GM18505 (cell line): ENCODE results near the gene MYCN.
"Not testable (repeated sequence)": the region's sequence is repeated elsewhere in the genome, so short reads cannot be mapped to it uniquely, and the experiment has no call there.

Experiments used
- ATAC-seq: cut with Tn5 transposase; IDR thresholded peaks from one replicate; pipeline ENCODE4 v1.9.1; 2021; ENCODE audit not compliant: unreplicated experiment
- POLR2A ChIP-seq: IDR thresholded peaks from 4 replicates; pipeline ENCODE4 v1.6.1; 2011; ENCODE audit warnings: borderline replicate concordance; ENCODE audit not compliant: insufficient read depth, insufficient read length; ENCODE audit errors: extremely low read depth

The MYCN gene

DNA sequence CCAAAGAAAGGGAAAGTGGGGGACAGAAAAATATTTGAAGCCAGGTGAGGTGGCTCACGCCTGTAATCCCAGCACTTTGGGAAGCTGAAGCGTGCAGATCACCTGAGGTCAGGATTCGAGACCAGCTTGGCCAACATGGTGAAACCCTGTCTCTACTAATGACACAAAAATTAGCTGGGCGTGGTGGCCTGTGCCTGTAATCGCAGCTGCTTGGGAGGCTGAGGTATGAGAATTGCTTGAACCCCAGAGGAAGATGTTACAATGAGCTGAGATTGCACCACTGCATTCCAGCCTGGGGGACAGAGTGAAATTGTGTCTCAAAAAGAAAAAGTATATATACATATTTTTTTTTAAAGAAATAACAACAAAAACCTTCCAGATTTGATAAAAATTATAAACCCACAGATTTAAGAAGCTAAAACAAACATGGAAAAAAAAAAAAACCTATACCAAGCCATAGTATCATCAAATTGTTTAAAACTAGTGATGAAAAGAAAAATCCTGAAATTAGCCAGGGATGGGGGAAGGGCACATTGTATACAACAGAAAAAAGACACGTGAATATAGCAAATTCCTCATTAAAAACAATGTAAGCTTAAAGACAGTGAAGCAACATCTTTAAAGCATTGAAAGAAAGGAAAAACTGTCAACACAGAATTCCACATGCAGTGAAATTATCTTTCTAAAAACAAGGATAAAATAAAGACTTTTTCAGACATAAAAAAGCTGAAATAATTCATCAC is 40.4 kb upstream of the MYCN start:
- no peak for TF ChIP-seq POLR2A
- no peak for ATAC-seq

- ATAC-seq, result no peak
- no peak for TF ChIP-seq POLR2A
These were observed 39.1 kb upstream of the MYCN start for GRCh38 chr2:15901095-15901807.

- ATAC-seq, result no peak
- TF ChIP-seq POLR2A, result no peak
These were observed 38.6 kb upstream of the MYCN start for GRCh38 chr2:15901808-15902130.

DNA sequence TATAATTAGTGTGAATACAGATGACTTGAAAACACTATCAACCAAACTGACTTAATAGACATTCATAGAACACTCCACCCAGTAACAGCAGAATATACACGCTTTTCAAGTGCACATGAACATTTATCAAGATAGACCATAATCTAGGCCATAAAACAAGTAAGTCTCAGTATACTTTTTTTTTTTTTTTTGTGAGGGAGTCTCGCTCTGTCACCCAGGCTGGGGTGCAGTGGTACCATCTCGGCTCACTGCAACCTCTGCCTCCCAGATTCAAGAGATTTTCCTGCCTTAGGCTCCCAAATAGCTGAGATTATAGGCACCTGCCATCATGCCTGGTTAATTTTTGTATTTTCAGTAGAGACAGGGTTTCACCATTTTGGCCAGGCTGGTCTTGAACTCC is 36.4 kb upstream of the MYCN start:
- not testable (repeated sequence) for ATAC-seq

- no peak for ATAC-seq
- no peak for TF ChIP-seq POLR2A
These were observed 35.1 kb upstream of the MYCN start for GRCh38 chr2:15905267-15905645.

DNA sequence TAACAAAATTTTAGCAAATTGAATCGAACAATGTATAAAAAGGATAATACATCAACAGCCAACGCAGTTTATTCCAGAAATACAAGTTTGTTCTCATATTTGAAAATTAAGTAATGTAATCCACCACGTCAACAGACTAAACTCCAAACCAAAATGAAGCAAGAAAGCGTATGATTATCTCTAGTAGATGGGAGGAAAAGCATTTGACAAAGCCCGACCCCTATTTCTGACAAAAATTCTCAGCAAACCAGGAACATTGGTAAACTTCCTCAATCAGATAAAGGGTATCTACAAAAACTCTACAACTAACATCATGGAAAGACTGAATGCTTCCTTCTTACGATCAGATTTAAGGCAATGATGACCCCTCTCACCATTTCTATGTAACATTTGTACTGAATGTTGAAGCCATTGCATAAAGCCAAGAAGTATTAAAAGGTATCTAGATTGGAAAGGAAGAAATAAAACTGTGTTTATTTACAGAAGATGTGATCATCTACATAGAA is 34.3 kb upstream of the MYCN start:
- ATAC-seq, result no peak
- no peak for TF ChIP-seq POLR2A

GRCh38 chr2:15906778-15907177 is 33.6 kb upstream of the MYCN start:
- ATAC-seq, result no peak
- TF ChIP-seq POLR2A, result no peak

DNA sequence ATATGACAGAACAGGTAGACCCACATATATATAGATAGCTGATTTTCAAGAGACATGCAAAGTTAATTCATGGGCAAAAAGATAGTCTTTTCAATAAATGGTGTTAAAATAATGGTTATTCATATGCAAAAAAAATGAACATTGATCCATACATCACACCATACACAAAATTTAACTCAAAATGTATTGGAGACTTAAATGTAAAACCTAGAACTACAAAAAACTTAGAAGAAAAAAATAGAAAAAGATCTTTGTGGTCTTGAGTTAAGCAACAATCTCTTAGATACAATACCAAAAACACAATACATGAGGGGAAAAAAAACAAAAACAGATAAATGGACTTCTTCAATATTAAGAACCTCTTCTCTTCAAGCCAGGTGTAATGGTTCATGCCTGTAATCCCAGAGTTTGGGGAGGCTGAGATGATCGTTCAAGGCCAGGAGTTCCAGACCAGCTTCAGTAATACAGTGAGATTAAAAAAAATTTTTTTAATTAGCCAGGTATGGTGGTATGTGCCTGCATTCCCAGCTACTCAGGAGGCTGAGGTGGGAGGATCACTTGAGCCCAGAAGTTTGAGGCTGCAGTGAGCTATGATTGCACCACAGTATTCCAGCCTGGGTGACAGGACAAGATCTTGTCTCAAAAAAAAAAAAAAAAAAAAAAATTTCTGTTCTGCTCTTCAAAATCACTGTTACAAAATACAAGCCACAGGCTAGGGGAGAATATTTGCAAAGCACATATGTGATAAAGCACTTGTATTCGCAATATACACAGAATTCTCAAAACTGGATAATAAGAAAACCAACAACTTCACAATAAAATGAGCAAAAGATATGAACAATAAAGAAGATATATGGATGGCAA is 32.7 kb upstream of the MYCN start:
- ATAC-seq, result no peak
- no peak for TF ChIP-seq POLR2A

DNA sequence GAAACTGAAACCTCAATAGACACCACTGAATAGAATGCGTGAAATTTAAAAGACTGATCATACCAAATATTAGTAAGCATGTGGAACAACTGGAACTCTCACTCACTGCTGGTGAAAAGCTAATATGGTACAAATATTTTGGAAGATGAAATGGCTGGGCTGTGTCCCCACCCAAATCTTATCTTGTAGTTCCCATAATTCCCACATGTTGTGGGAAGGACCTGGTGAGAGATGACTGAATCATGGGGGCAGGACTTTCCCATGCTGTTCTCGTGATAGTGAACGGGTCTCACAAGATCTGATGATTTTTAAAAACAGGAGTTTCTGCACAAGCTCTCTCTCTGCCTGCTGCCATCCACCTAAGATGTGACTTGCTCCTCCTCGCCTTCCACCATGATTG is 32.0 kb upstream of the MYCN start:
- no peak for ATAC-seq
- TF ChIP-seq POLR2A, result no peak

DNA sequence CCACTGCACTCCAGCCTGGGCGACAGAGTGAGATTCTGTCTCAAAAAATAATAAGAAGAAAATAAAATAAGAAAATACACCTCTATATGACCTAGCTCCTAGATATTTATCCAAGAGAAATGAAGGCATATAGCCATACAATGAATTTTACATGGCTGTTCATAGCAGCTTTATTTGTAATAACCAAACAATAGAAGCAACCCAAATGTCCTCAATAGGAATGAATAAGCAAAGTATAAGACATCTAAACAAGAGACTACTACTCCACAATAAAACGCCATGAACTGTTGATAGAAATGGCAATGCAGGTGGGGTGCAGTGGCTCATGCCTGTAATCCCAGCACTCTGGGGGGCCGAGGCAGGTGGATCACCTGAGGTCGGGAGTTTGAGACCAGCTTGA is 31.2 kb upstream of the MYCN start:
- ATAC-seq, result no peak
- TF ChIP-seq POLR2A, result no peak

DNA sequence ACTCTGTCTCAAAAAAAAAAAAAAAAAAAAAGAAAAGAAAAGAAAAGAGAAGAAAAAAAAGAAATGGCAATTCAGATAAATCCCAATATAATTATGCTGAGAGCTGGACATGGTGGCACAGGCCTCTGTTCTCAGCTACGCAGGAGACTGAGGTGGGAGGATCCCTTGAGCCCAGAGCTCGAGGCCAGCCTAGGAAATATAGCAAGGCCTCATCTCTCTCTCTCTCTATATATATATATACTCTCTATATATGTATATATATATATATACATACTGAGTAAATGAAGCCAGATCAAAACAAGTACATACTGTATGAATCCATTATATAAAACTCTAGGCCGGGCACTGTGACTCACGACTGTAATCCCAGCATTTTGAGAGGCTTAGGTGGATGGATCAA is 30.6 kb upstream of the MYCN start:
- no peak for ATAC-seq
- TF ChIP-seq POLR2A, result no peak

DNA sequence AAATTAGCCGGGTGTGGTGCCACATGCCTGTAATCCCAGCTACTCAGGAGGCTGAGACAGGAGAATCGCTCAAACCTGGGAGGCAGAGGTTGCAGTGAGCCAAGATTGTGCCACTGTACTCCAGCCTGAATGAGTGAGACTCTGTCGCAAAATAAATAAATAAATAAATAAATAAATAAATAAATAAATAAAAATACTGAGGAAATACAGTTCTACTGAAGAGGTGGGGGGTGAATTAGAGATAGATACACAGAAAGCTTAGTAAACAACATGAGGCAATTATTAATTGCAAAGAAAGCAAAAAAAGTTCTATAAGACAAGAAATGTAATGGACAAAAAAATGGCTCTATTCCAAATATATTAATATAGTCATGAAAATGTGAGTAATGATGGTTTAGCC is 29.1 kb upstream of the MYCN start:
- ATAC-seq, result not testable (repeated sequence)

GRCh38 chr2:15911686-15912085 is 28.7 kb upstream of the MYCN start:
- no peak for TF ChIP-seq POLR2A
- ATAC-seq, result no peak

DNA sequence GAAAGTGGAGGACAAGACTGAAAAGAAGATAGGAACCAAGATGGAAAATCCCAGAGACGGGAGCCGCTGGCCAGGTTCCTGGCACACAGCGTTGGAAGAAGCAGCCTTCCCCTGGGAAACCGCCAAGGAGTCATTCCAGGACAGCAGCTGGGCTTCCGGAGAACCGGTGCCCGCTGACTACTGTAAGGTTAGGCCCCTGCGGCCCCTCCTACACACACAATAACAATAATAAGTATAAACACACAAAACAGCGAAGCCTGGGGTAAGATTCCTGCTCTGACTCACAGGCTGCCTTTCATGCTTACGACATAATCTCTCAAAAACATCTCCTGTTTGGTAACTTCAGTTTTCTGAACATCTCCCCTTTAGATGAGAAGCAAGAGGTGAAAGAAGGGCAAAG is 28.1 kb upstream of the MYCN start:
- ATAC-seq, result no peak
- no peak for TF ChIP-seq POLR2A
